ENCODE data around the gene ABCA6.

GRCh38 chr17:69123626-69124025 lies 18.1 kb downstream of the ABCA6 start:
- TF ChIP-seq CTCF (optimal IDR thresholded peaks at IDR 0.05 in 1 of 3, IDR thresholded peaks at IDR 0.05 in 1 of 3, conservative IDR thresholded peaks at IDR 0.05 in 1 of 3; ENCODE audit: extremely low read depth in 1 of 3, insufficient read depth in 2 of 3, low read length in 3 of 3) (no peak), EZH2 (IDR thresholded peaks at IDR 0.05; ENCODE audit: low read length) (no peak)

Data from keratinocyte (primary cell).